Thyroid gland (tissue), 4 donors: Measurements from ENCODE around the gene GAS7. TPM values are rescaled to one million over a fixed set of nuclear protein-coding genes. Genes with fewer than 3 reads are reported as not detected.

ENCODE experiments used
- DNase-seq, 2 donors: peaks; one replicate each; pipeline ENCODE4 v3.0.0-alpha.2; 2019
- H3K27ac ChIP-seq, 3 donors: fragments of 200-600 bp; sonication (generic); 1 replicate in 2 of 3; 2 replicates in 1 of 3; pipeline ENCODE4 v1.5.1; 2016 to 2019; ENCODE audit warnings: mild to moderate bottlenecking in 1 of 3, moderate library complexity in 1 of 3
- H3K27me3 ChIP-seq: fragments of 200-600 bp; sonication (generic); one replicate; pipeline ENCODE4 v1.5.1; 2019
- H3K36me3 ChIP-seq, 2 donors: fragments of 200-600 bp; sonication (generic); one replicate each; pipeline ENCODE4 v1.5.1; 2016 to 2019
- H3K4me1 ChIP-seq, 2 donors: fragments of 200-600 bp; sonication (generic); one replicate each; pipeline ENCODE4 v1.5.1; 2017 to 2019
- H3K4me3 ChIP-seq, 3 donors: fragments of 200-600 bp; sonication (generic); replicated peaks in 1 of 3; 1 replicate in 2 of 3; 2 replicates in 1 of 3; pipeline ENCODE4 v1.5.1; 2016; ENCODE audit warnings: mild to moderate bottlenecking in 1 of 3
- H3K9me3 ChIP-seq: fragments of 200-600 bp; sonication (generic); one replicate; pipeline ENCODE4 v1.5.1; 2017
- CTCF ChIP-seq, 6 experiments: fragments of 200-600 bp in 3 of 6; fragments of 450-650 bp in 3 of 6; sonication (generic) in 3 of 6; IDR thresholded peaks; one replicate each; pipeline ENCODE4 v1.5.1; 2016 to 2019; ENCODE audit warnings: antibody characterized with exemption in 6 of 6, mild to moderate bottlenecking in 2 of 6, inconsistent platforms in 1 of 6, moderate library complexity in 1 of 6
- POLR2A ChIP-seq, 2 donors: fragments of 450-650 bp; IDR thresholded peaks; one replicate each; pipeline ENCODE4 v1.6.1; 2017; ENCODE audit warnings: antibody characterized with exemption in 2 of 2, mild to moderate bottlenecking in 2 of 2, moderate library complexity in 1 of 2
- WGBS, 2 donors: methylation state at CpG; one replicate each; pipeline ENCODE4 v1.1.5; 2017; 5-methylcytosine and 5-hydroxymethylcytosine counted together
- intact Hi-C: fragments of 100-400 bp; cut with DNase I; formaldehyde crosslinking; loops from one replicate; pipeline ENCODE4 v1.15.1; 2023
- total RNA-seq, 4 donors: library from RNA; depleted of rRNA; stranded (reverse); fragments of >200 nt; gene quantifications; one replicate each; pipeline ENCODE4 v1.2.3, GENCODE V29; 2016

The GAS7 gene
- total RNA-seq, 4 donors from 2014 or later: 7.5 to 30.3 (median 24.1) TPM

GRCh38 chr17:10130263-10130662 is 68.1 kb downstream of the GAS7 start:
- TF ChIP-seq POLR2A (IDR thresholded peaks at IDR 0.05) (no peak), CTCF (IDR thresholded peaks at IDR 0.05) (no peak)
- Histone ChIP-seq H3K4me1 (peaks cover 0 to 3% of the 10 kb centered on the region in 2 donors), H3K27me3 (no peaks in the 10 kb centered on the region), H3K27ac (no peak overlapping the region), H3K9me3 (no peaks in the 10 kb centered on the region), H3K36me3 (no peaks in the 10 kb centered on the region), H3K4me3 (no peak overlapping the region)
- intact Hi-C loops: no loop called here
- DNase-seq: no peak
- WGBS, 2 donors: 70 to 75% methylated on average over 5 of the region's 5 CpGs

DNA sequence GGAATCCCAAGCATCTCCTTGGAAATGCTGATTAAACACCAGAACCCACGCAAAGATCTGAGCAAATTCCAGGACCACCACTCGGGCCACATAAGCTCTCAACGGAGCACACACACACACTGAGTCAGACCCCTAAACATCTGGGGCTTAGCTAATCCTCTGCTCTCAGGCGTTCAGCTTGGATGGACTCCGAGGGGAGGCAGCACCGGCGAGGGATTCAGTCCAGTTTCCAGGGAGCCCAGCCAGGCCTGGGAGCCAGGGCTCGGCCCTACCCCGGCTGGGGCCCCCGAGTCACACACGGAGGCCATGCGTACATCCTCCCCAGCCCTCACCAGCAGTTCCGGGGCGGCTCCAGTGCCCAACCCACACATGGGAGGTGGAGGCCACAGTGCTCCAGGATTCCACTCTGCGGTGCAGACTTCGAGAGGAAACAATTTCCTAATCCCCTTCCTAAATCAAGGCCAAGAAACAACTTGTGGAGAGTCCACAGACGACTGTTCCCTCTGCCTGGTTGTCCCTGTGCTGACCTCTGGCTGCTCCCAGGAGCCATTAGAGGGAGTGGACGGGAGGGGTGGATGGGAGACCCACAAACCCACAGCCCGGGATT is 70.5 kb downstream of the GAS7 start:
- TF ChIP-seq POLR2A (IDR thresholded peaks at IDR 0.05): no peak
- no peaks in the 10 kb centered on the region for H3K36me3 ChIP-seq
- H3K27me3 ChIP-seq: no peaks in the 10 kb centered on the region
- 19 to 20% methylated on average over 15 to 16 of the region's 19 CpGs for WGBS, 2 donors
- H3K27ac ChIP-seq: peak overlapping the region in 2 of 3 donors; percentile 41 to 43
- intact Hi-C loops: no loop called here
- peak; percentile 44 to 48 for DNase-seq
- peaks cover 0 to 3% of the 10 kb centered on the region in 2 donors for H3K4me1 ChIP-seq
- H3K4me3 ChIP-seq: no peak overlapping the region
- H3K9me3 ChIP-seq: no peaks in the 10 kb centered on the region

DNA sequence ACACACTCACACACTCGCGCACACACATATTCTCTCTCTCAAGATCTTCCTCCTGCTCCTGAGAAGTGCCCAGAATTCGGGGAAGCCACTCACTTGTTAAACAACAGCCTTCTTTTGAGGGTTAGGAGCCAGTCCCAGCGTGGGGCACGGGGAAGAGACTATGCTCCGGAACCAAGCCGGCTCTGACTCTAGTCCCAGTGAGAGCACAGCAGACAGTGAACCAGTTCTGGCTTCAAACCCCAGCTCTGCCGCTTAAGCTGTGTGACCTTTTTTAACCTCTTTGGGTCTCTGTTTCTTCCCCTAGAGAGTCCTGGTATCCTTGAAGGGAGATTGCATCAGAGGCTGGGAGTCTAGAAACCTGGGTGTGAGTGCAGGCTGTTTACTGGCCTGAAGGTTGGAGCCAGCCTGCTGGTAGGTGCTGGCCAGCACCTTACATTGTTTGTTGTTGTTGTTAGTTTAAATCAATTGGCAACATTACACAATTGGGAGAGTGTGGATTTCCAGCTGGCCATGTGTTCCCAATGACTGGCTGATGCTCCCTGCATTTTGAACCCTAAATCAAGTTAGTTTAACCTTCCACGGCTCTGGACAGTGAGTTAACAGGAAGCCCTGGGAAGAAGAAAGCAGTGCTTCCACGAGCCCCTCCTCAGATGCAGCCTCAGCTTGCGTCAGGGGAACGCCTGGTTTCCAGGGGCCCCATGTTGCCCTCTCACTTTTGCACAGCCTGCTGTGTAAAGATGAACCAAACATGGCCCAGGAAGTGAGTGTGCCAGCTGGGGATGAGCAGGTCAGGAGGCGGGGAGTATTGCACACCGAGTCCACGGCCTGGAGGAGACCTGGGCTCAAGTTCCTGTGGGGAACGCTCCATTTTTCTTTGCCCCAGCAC is 71.5 kb downstream of the GAS7 start:
- Histone ChIP-seq H3K27me3 (no peaks in the 10 kb centered on the region), H3K27ac (peak overlapping the region in 2 of 3 donors; percentile 41 to 43), H3K4me1 (peaks cover 0 to 3% of the 10 kb centered on the region in 2 donors), H3K4me3 (no peak overlapping the region), H3K36me3 (no peaks in the 10 kb centered on the region), H3K9me3 (no peaks in the 10 kb centered on the region)
- no peak for DNase-seq
- no peak for TF ChIP-seq POLR2A (IDR thresholded peaks at IDR 0.05)
- TF ChIP-seq CTCF (IDR thresholded peaks at IDR 0.05): no peak
- WGBS, 2 donors: 61 to 71% methylated on average over 16 of the region's 16 CpGs
- intact Hi-C loops: no loop called here

GRCh38 chr17:10126276-10126615 is 72.2 kb downstream of the GAS7 start:
- TF ChIP-seq CTCF (IDR thresholded peaks at IDR 0.05) (no peak), POLR2A (IDR thresholded peaks at IDR 0.05) (no peak)
- Histone ChIP-seq H3K4me3 (no peak overlapping the region), H3K9me3 (no peaks in the 10 kb centered on the region), H3K36me3 (no peaks in the 10 kb centered on the region), H3K27ac (no peak overlapping the region), H3K27me3 (no peaks in the 10 kb centered on the region), H3K4me1 (peaks cover 0 to 3% of the 10 kb centered on the region in 2 donors)
- no peak for DNase-seq
- intact Hi-C loops: no loop called here
- 77 to 78% methylated on average over 18 of the region's 18 CpGs for WGBS, 2 donors

- TF ChIP-seq CTCF (IDR thresholded peaks at IDR 0.05) (no peak), POLR2A (IDR thresholded peaks at IDR 0.05) (no peak)
- intact Hi-C loops: no loop called here
- Histone ChIP-seq H3K27ac (no peak overlapping the region), H3K9me3 (no peaks in the 10 kb centered on the region), H3K36me3 (no peaks in the 10 kb centered on the region), H3K27me3 (no peaks in the 10 kb centered on the region), H3K4me1 (peaks cover 0 to 3% of the 10 kb centered on the region in 2 donors), H3K4me3 (no peak overlapping the region)
- DNase-seq: no peak
- WGBS, 2 donors: 59 to 64% methylated on average over 8 to 11 of the region's 11 CpGs
Observed at GRCh38 chr17:10125531-10126275, 72.7 kb downstream of the GAS7 start.
